Ovary (tissue), 3 donors: Measurements from ENCODE around the gene FAM222B.

Source experiments
- POLR2A ChIP-seq: fragments of 450-650 bp; IDR thresholded peaks from one replicate; pipeline ENCODE4 v1.6.1; 2017; ENCODE audit warnings: antibody characterized with exemption, mild to moderate bottlenecking, moderate library complexity
- TF ChIP-seq, protein P1 (sequence below), 3 donors: fragments of 450-650 bp in 2 of 3; fragments of 200-600 bp in 1 of 3; IDR thresholded peaks; one replicate each; pipeline versions ENCODE4 v1.5.1 to v1.8.0; 2016 to 2022; ENCODE audit warnings: antibody characterized with exemption in 3 of 3, mild to moderate bottlenecking in 1 of 3
- donor health status: DM: no; HTN: no; CAD: no.

DNA sequence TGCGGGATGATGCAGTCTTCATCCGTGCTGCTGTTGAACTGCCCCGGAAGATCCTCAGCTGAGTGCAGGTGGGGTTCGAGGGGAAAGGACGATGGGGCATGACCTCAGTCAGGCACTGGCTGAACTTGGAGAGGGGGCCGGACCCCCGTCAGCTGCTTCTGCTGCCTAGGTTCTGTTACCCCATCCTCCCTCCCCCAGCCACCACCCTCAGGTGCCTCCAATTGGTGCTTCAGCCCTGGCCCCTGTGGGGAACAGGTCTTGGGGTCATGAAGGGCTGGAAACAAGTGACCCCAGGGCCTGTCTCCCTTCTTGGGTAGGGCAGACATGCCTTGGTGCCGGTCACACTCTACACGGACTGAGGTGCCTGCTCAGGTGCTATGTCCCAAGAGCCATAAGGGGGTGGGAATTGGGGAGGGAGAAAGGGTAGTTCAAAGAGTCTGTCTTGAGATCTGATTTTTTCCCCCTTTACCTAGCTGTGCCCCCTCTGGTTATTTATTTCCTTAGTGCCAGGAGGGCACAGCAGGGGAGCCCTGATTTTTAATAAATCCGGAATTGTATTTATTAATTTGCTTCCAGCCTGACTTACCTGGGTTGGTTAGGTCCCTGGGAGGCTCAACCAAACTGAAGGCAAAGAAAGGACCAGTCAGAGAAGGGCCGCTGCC lies 92.9 kb downstream of the FAM222B start:
- TF ChIP-seq, protein P1, sequence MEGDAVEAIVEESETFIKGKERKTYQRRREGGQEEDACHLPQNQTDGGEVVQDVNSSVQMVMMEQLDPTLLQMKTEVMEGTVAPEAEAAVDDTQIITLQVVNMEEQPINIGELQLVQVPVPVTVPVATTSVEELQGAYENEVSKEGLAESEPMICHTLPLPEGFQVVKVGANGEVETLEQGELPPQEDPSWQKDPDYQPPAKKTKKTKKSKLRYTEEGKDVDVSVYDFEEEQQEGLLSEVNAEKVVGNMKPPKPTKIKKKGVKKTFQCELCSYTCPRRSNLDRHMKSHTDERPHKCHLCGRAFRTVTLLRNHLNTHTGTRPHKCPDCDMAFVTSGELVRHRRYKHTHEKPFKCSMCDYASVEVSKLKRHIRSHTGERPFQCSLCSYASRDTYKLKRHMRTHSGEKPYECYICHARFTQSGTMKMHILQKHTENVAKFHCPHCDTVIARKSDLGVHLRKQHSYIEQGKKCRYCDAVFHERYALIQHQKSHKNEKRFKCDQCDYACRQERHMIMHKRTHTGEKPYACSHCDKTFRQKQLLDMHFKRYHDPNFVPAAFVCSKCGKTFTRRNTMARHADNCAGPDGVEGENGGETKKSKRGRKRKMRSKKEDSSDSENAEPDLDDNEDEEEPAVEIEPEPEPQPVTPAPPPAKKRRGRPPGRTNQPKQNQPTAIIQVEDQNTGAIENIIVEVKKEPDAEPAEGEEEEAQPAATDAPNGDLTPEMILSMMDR (IDR thresholded peaks at IDR 0.05), result no peak
- TF ChIP-seq POLR2A, result no peak
